HepG2 (cell line): ENCODE data around the gene RDH13. TPM values are rescaled to one million over a fixed set of nuclear protein-coding genes. Genes with fewer than 3 reads are reported as not detected.

Source experiments
- ATAC-seq: fragments of 200-7000 bp; cut with Tn5 transposase; 3 replicates; pipeline ENCODE4 v1.9.1; 2020; ENCODE audit warnings: mild to moderate bottlenecking, moderate library complexity
- BruUV-seq: library from RNA; stranded (reverse); fragments of 400-500 nt; replicated peaks from 2 replicates; lab custom pipeline; 2021; lab: Mats Ljungman, UMichigan
- CTCF ChIA-PET: fragments of 300-600 bp; formaldehyde crosslinking; extraction: SDS; loops from one replicate; lab custom pipeline; 2021; ENCODE audit warnings: low total read pairs, inconsistent platforms, low intra/inter-chr PET ratio; lab: Yijun Ruan, JAX
- POLR2A ChIA-PET: fragments of 350-600 bp; sonication (Branson Sonifier 250); formaldehyde crosslinking; loops from one replicate; lab custom pipeline; 2020; ENCODE audit warnings: antibody characterized with exemption, inconsistent platforms; lab: Yijun Ruan, JAX
- DNase-seq: peaks from one replicate; pipeline ENCODE4 v3.0.0-alpha.2; 2015; ENCODE audit warnings: low spot score
- FAIRE-seq: peaks from 3 replicates; lab custom pipeline; 2011; peaks lifted over from hg19 to GRCh38; lab: Jason Lieb, UNC
- H2AFZ ChIP-seq: one replicate; pipeline ENCODE4 v1.6.1; 2011; ENCODE audit warnings: low read length, inconsistent platforms
- H3K27ac ChIP-seq: fragments of 300-600 bp; 3 replicates; pipeline ENCODE4 v1.8.0; 2011; ENCODE audit warnings: mixed run types, mild to moderate bottlenecking, mixed read lengths, low read length, inconsistent platforms; ENCODE audit not compliant: insufficient read depth; ENCODE audit errors: extremely low read length
- H3K27me3 ChIP-seq, 2 experiments: fragments of 200-600 bp in 1 of 2; 2 replicates in 1 of 2; 3 replicates in 1 of 2; pipeline versions ENCODE4 v1.6.0 to v1.8.0; 2011; ENCODE audit warnings: low read length in 2 of 2, mild to moderate bottlenecking in 2 of 2, moderate library complexity in 2 of 2, inconsistent platforms in 1 of 2; ENCODE audit not compliant: insufficient read depth in 2 of 2, control insufficient read depth in 1 of 2
- H3K36me3 ChIP-seq, 2 experiments: fragments of 200-600 bp in 1 of 2; replicated peaks in 1 of 2; 2 replicates in 1 of 2; 3 replicates in 1 of 2; pipeline versions ENCODE4 v1.5.1 to v1.8.0; 2011; ENCODE audit warnings: low read length in 2 of 2, inconsistent platforms in 1 of 2; ENCODE audit not compliant: insufficient read depth in 2 of 2, control insufficient read depth in 1 of 2
- H3K4me1 ChIP-seq: 2 replicates; pipeline ENCODE4 v1.5.1; 2012; ENCODE audit warnings: low read length, inconsistent platforms; ENCODE audit not compliant: insufficient read depth
- H3K4me2 ChIP-seq: 2 replicates; pipeline ENCODE4 v1.6.0; 2011; ENCODE audit warnings: low read depth, low read length, inconsistent platforms
- H3K4me3 ChIP-seq, 3 experiments: fragments of 200-600 bp in 1 of 3; sonication (generic), shearing (Covaris generic) in 1 of 3; replicated peaks in 1 of 3; 2 replicates each; pipeline ENCODE4 v1.5.1; 2011 to 2016; ENCODE audit warnings: low read length in 3 of 3, inconsistent platforms in 2 of 3, low read depth in 2 of 3, mild to moderate bottlenecking in 2 of 3, control low read depth in 1 of 3, mixed read lengths in 1 of 3; ENCODE audit not compliant: insufficient read depth in 1 of 3
- H3K79me2 ChIP-seq: one replicate; pipeline ENCODE4 v1.6.1; 2011; ENCODE audit warnings: low read length, inconsistent platforms; ENCODE audit not compliant: insufficient read depth
- H3K9ac ChIP-seq: 2 replicates; pipeline ENCODE4 v1.6.0; 2011; ENCODE audit warnings: mild to moderate bottlenecking, low read depth, low read length, inconsistent platforms; ENCODE audit not compliant: insufficient read depth
- H3K9me3 ChIP-seq: 2 replicates; pipeline ENCODE4 v1.5.1; 2012; ENCODE audit warnings: mild to moderate bottlenecking, low read length
- H4K20me1 ChIP-seq: 2 replicates; pipeline ENCODE4 v1.6.0; 2011; ENCODE audit warnings: inconsistent platforms, mild to moderate bottlenecking, low read length, moderate library complexity; ENCODE audit not compliant: insufficient read depth
- GATAD1 ChIP-seq: IDR thresholded peaks from 2 replicates; pipeline ENCODE4 v1.6.1; 2016; ENCODE audit warnings: missing genetic modification reagents, missing compliant biosample characterization
- HNRNPH1 ChIP-seq: fragments of 200-400 bp; formaldehyde crosslinking; optimal IDR thresholded peaks from 2 replicates; pipeline ENCODE3; 2017; ENCODE audit warnings: mild to moderate bottlenecking, low read depth, low read length
- ZBTB38 ChIP-seq: sonication (generic); formaldehyde crosslinking; IDR thresholded peaks from 2 replicates; pipeline ENCODE4 v1.5.1; 2020; ENCODE audit warnings: mild to moderate bottlenecking, missing genetic modification reagents
- ZNF34 ChIP-seq: sonication (generic); formaldehyde crosslinking; IDR thresholded peaks from 2 replicates; pipeline ENCODE4 v1.4.0; 2020; ENCODE audit warnings: mild to moderate bottlenecking, missing genetic modification reagents, borderline replicate concordance
- WGBS: methylation state at CpG from one replicate; pipeline ENCODE4 v1.1.6; 2017; ENCODE audit warnings: low lambda C conversion rate; 5-methylcytosine and 5-hydroxymethylcytosine counted together
- in situ Hi-C: cut with HindIII; loops from 2 replicates; pipeline ENCODE4 v1.10.0; 2017; ENCODE audit warnings: low pct_unique_long_range_greater_than_20kb; ENCODE audit not compliant: extremely low pct_ligation_motif_present
- intact Hi-C: fragments of 100-400 bp; cut with micrococcal nuclease; formaldehyde crosslinking; loops from one replicate; pipeline ENCODE4 v1.10.0; 2022; ENCODE audit not compliant: unreplicated experiment
- polyA plus RNA-seq, 8 experiments: library from polyadenylated mRNA; depleted of rRNA in 3 of 8; stranded (reverse) in 7 of 8; unstranded in 1 of 8; fragments of >200 nt; fragmentation: Illumina TruSeq in 4 of 8; extraction: Trizol in 4 of 8; gene quantifications; 2 replicates each; pipeline versions ENCODE4 v1.2.1 to v1.2.3, GENCODE V29; 2011 to 2016; ENCODE audit warnings: low read depth in 4 of 8, missing spikeins in 1 of 8, mixed read lengths in 1 of 8; ENCODE audit not compliant: insufficient read depth in 1 of 8
- total RNA-seq, 5 experiments: library from RNA; depleted of rRNA; stranded (reverse); fragments of >200 nt; fragmentation: Illumina TruSeq; extraction: Trizol; gene quantifications; 2 replicates each; pipeline ENCODE4 v1.2.3, GENCODE V29; 2016; ENCODE audit warnings: low read depth in 1 of 5
- TF ChIP-seq, protein P1 (sequence below): sonication (generic); formaldehyde crosslinking; IDR thresholded peaks from 2 replicates; pipeline ENCODE4 v1.5.0; 2020; ENCODE audit warnings: missing genetic modification reagents

The RDH13 gene
- total and polyA plus RNA-seq, 2 of the 13 experiments (the other 11 are each of a cell fraction or from before 2014, with no cell fraction given) = 13.4 to 21.5 TPM

DNA sequence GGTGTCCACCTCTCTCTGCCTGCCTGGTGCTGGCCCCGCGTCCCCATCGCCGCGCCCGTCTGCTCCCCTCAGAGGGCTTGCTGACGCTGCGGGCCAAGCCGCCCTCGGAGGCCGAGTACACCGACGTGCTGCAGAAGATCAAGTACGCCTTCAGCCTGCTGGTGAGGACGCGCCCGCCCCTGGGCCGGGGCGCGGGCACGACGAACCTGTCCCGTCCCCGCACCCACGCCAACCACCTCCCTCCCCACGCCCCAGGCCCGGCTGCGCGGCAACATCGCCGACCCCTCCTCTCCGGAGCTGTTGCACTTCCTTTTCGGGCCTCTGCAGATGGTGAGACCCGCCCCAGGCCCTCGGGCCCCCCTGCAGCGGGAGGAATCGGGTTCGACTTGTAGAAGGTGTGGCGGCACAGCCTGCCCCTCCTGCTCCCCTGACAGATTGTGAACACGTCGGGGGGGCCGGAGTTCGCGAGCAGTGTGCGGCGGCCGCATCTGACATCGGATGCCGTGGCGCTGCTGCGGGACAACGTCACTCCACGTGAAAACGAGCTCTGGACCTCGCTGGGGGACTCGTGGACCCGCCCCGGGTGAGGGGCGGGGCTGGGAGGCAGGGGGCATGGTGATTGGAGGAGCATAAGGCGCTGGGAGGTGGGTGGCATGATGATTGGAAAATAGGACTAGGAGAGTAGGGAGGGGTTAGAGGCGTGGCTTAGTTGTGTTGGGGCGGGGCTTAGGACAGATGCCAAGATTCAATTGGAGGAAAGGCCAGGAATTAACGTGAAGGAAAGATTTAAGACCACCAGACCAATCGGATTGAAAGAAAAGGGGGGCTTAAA, 19.3 kb upstream of the RDH13 start:
- in situ Hi-C loops = no loop called here
- BruUV-seq = no TSS peak
- Histone ChIP-seq H3K36me3 (no peaks in the 10 kb centered on the region), H3K79me2 (no peaks in the 10 kb centered on the region), H3K9ac (no peak overlapping the region), H2AFZ (no peak overlapping the region), H3K9me3 (no peaks in the 10 kb centered on the region), H3K27me3 (peaks cover 0 to 4% of the 10 kb centered on the region in 2 experiments; a peak in 1 of 5 replicates), H4K20me1 (no peaks in the 10 kb centered on the region), H3K4me1 (peaks cover 14% of the 10 kb centered on the region; the same call in 1 of the 2 replicates), H3K27ac (no peak overlapping the region), H3K4me3 (no peak overlapping the region; a peak in 1 of 6 replicates), H3K4me2 (no peak overlapping the region)
- ATAC-seq (no peak), FAIRE-seq (no peak), DNase-seq (no peak)
- 90% methylated on average over 64 of the region's 64 CpGs for WGBS
- TF ChIP-seq GATAD1 (CRISPR knock-in tag) (no peak), ZBTB38 (CRISPR knock-in tag) (peak; percentile 35; the same call in 1 of the 2 replicates)
- intact Hi-C loops = no loop called here
- ChIA-PET POLR2A (no interaction called here), CTCF (no interaction called here)

DNA sequence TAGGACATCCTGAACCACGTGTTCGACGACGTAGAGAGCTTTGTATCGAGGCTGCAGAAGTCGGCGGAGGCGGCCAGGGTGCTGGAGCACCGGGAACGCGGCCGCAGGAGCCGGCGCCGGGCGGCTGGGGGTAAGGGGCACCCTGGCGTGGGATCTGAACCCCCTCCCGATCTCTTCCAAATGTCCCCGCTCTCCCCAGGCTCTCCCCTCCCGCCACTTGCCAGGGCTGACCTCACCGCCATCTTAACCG, 18.7 kb upstream of the RDH13 start:
- ATAC-seq = no peak
- H3K4me1 ChIP-seq = peaks cover 17% of the 10 kb centered on the region; the same call in 1 of the 2 replicates
- no peaks in the 10 kb centered on the region for H4K20me1 ChIP-seq
- intact Hi-C loops = no loop called here
- no peak for FAIRE-seq
- H3K4me3 ChIP-seq = peak overlapping the region in 1 of 3 experiments; percentile 83; a peak in 1 of 6 replicates
- H3K79me2 ChIP-seq = no peaks in the 10 kb centered on the region
- no peak for DNase-seq
- H3K4me2 ChIP-seq = peak overlapping the region; percentile 100; the same call in 1 of the 2 replicates
- TF ChIP-seq ZNF34 (CRISPR knock-in tag) (no peak), HNRNPH1 (no peak), ZBTB38 (CRISPR knock-in tag) (peak; percentile 27; the same call in 1 of the 2 replicates)
- TF ChIP-seq, protein P1, sequence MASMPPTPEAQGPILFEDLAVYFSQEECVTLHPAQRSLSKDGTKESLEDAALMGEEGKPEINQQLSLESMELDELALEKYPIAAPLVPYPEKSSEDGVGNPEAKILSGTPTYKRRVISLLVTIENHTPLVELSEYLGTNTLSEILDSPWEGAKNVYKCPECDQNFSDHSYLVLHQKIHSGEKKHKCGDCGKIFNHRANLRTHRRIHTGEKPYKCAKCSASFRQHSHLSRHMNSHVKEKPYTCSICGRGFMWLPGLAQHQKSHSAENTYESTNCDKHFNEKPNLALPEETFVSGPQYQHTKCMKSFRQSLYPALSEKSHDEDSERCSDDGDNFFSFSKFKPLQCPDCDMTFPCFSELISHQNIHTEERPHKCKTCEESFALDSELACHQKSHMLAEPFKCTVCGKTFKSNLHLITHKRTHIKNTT = no peak
- no peaks in the 10 kb centered on the region for H3K36me3 ChIP-seq
- in situ Hi-C loops = no loop called here
- POLR2A ChIA-PET = no interaction called here
- H3K27ac ChIP-seq = no peak overlapping the region
- CTCF ChIA-PET = no interaction called here
- H3K9me3 ChIP-seq = no peaks in the 10 kb centered on the region
- no peak overlapping the region for H2AFZ ChIP-seq
- H3K9ac ChIP-seq = no peak overlapping the region
- no TSS peak for BruUV-seq
- peaks cover 0 to 9% of the 10 kb centered on the region in 2 experiments; a peak in 2 of 5 replicates for H3K27me3 ChIP-seq
- 94% methylated on average over 19 of the region's 22 CpGs for WGBS
